AG09309 (cell line): ENCODE measurements around the gene UNC45A.

Source experiments
- DNase-seq: peaks from one replicate; pipeline ENCODE4 v3.0.0-alpha.2; 2010; ENCODE audit warnings: low read depth
- H3K4me3 ChIP-seq: 2 replicates; pipeline ENCODE4 v1.5.1; 2011; ENCODE audit warnings: mild to moderate bottlenecking, low read depth, low read length, moderate library complexity; ENCODE audit not compliant: control insufficient read depth
- CTCF ChIP-seq: IDR thresholded peaks from 2 replicates; pipeline ENCODE4 v1.5.1; 2011; ENCODE audit warnings: mild to moderate bottlenecking, low read depth, low read length, inconsistent platforms; ENCODE audit not compliant: insufficient read depth, control insufficient read depth; ENCODE audit errors: missing control alignments

Gene UNC45A

DNA sequence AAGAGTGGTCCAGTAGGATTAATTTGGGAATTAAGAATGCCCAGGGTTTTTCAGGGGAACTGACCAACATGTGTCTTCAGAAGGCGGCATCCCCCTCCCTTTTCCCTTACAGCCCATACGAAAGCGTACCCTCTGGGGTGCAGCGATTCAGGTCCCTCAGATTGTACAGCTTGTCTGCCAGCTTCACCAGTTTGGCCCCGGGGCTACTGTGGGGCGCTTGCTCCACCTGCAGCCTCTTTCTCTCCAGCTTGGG is 3.6 kb upstream of the UNC45A start:
- H3K4me3 ChIP-seq, result peak overlapping the region; percentile 82
- TF ChIP-seq CTCF, result no peak
- no peak for DNase-seq

- DNase-seq, result no peak
- H3K4me3 ChIP-seq, result peak within 1 kb of the TSS; percentile 82
- TF ChIP-seq CTCF, result peak; percentile 92
Observed at GRCh38 chr15:90931828-90932659, 3.0 kb upstream of the UNC45A start, which contains the start of gene HDDC3. Gene HDDC3 (minus strand): TSS chr15:90932549. CDS start chr15:90932540, 9 bp downstream.

GRCh38 chr15:90932660-90932991 is 2.5 kb upstream of the UNC45A start:
- H3K4me3 ChIP-seq, result no peak overlapping the region
- TF ChIP-seq CTCF, result no peak
- DNase-seq, result no peak

DNA sequence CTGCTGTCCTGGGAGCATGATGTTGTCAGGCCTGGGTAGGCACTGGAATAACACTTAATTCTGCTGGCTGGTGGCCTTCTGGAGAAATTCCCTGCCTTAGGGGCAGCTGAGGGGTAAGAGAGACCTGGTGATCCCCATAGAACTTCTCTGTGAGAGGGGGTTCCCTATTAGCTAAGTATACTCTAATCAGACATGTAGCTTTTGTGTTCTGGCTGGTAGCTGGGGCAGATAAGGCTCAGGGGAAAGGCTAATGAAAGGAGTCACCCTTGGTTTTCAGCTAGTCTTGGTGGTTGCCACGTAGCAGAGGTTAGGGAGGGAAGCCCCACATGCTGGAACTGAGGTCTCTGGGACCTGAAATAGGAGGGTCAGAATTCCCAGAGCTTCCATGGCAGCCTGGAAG is 1.8 kb upstream of the UNC45A start:
- H3K4me3 ChIP-seq, result no peak overlapping the region
- no peak for DNase-seq
- TF ChIP-seq CTCF, result no peak

DNA sequence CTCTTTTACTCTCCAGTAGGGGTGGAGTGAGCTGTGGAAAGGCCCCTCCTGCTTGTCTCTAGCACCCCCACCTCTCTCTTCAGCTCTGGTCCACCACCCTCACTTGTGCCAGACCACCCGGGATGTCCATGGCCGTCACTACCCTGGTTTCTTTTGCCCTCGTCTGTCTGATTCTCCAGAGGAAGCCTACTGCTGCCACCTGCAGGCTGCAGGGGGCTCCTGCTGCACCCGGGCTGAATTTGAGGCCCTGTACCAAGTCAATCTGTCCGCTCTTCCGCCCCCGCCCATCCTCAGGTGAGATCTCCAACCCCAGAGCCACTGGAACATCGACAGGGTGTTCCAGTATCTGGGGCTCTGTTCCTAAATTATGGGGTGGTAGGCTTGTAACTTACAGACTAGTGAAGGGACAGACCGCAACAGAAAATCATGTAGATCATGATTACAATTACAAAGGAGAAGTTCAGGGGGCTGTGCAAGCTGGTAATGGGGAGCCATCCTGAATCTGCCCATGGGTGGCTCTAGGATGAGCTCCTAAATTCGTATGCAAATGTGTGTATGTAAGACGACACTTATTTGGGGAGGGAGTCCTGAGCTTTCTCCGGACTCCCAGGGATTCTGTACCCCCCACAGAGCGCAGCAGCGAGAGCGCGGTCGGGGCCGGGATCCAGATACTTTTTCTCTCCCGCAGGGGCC is 683 bp upstream of the UNC45A start:
- TF ChIP-seq CTCF, result peak; percentile 92
- peak overlapping the region; percentile 93 for H3K4me3 ChIP-seq
- DNase-seq, result no peak

DNA sequence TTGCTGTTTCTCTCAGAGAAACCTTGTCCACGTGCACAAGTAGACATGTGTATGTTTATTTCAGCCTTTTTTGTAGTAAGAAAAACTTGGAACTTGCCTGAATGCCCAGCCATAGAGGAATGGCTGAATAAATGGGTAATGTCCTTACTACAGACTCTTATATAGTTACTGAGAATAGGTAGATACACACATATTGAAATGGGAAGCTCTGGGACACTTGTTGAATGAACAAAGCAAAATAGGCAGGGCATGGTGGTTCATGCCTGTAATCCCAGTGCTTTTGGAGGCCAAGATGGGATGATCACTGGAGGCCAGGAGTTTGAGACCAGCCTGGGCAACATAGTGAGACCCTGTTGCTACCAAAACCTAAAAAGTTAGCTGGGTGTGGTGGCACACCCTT is 1.7 kb downstream of the UNC45A start:
- no peak overlapping the region for H3K4me3 ChIP-seq
- DNase-seq, result no peak

More for the DNA sequence above, 1.7 kb downstream of the UNC45A start:
- TF ChIP-seq CTCF, result no peak
